ENCODE results near the gene PUSL1.
"Not testable (repeated sequence)": the region's sequence is repeated elsewhere in the genome, so short reads cannot be mapped to it uniquely, and the experiment has no call there.

PUSL1 gene

GRCh38 chr1:1314678-1315335 is 6.4 kb downstream of the PUSL1 start:
- peaks cover 62% of the 10 kb centered on the region for H3K36me3 ChIP-seq (ENCODE audit: insufficient read depth, low read length)

GRCh38 chr1:1315435-1315954 is 7.1 kb downstream of the PUSL1 start:
- Histone ChIP-seq H3K4me3 (ENCODE audit: low read depth in 1 of 2, low read length in 2 of 2) (no peak overlapping the region), H3K27ac (ENCODE audit: low read depth, low read length) (no peak overlapping the region), H3K9ac (ENCODE audit: low read length) (no peak overlapping the region), H3K36me3 (ENCODE audit: insufficient read depth, low read length) (peaks cover 63% of the 10 kb centered on the region), H3K4me1 (ENCODE audit: insufficient read depth, low read length) (peaks cover 20% of the 10 kb centered on the region), H3K27me3 (ENCODE audit: control insufficient read depth in 1 of 2, insufficient read depth in 2 of 2, low read length in 2 of 2) (no peaks in the 10 kb centered on the region), H3K9me3 (ENCODE audit: low read length) (no peaks in the 10 kb centered on the region)

More at GRCh38 chr1:1314678-1315335, 6.4 kb downstream of the PUSL1 start:
- H3K9me3 ChIP-seq (ENCODE audit: low read length) = no peaks in the 10 kb centered on the region
- no peak overlapping the region for H3K4me3 ChIP-seq (ENCODE audit: low read depth in 1 of 2, low read length in 2 of 2)
- H3K27me3 ChIP-seq (ENCODE audit: control insufficient read depth in 1 of 2, insufficient read depth in 2 of 2, low read length in 2 of 2) = no peaks in the 10 kb centered on the region
- H3K9ac ChIP-seq (ENCODE audit: low read length) = no peak overlapping the region
- H3K4me1 ChIP-seq (ENCODE audit: insufficient read depth, low read length) = peaks cover 21% of the 10 kb centered on the region
- no peak overlapping the region for H3K27ac ChIP-seq (ENCODE audit: low read depth, low read length)

- H3K27me3 ChIP-seq (ENCODE audit: control insufficient read depth in 1 of 2, insufficient read depth in 2 of 2, low read length in 2 of 2); H3K9ac ChIP-seq (ENCODE audit: low read length); H3K4me3 ChIP-seq (ENCODE audit: low read depth in 1 of 2, low read length in 2 of 2); H3K9me3 ChIP-seq (ENCODE audit: low read length); H3K27ac ChIP-seq (ENCODE audit: low read depth, low read length): not testable (repeated sequence)
- Histone ChIP-seq H3K36me3 (ENCODE audit: insufficient read depth, low read length) (peaks cover 60% of the 10 kb centered on the region), H3K4me1 (ENCODE audit: insufficient read depth, low read length) (peaks cover 20% of the 10 kb centered on the region)
These were observed 7.8 kb downstream of the PUSL1 start for GRCh38 chr1:1316199-1316598.

- H3K4me3 ChIP-seq (ENCODE audit: low read depth in 1 of 2, low read length in 2 of 2) = no peak overlapping the region
- no peaks in the 10 kb centered on the region for H3K27me3 ChIP-seq (ENCODE audit: control insufficient read depth in 1 of 2, insufficient read depth in 2 of 2, low read length in 2 of 2)
- peaks cover 26% of the 10 kb centered on the region for H3K4me1 ChIP-seq (ENCODE audit: insufficient read depth, low read length)
- no peaks in the 10 kb centered on the region for H3K9me3 ChIP-seq (ENCODE audit: low read length)
- peaks cover 53% of the 10 kb centered on the region for H3K36me3 ChIP-seq (ENCODE audit: insufficient read depth, low read length)
- H3K27ac ChIP-seq (ENCODE audit: low read depth, low read length) = peak overlapping the region; percentile 24
- no peak overlapping the region for H3K9ac ChIP-seq (ENCODE audit: low read length)
These were observed 9.0 kb downstream of the PUSL1 start for GRCh38 chr1:1317420-1317819.

- Histone ChIP-seq H3K9ac (ENCODE audit: low read length) (no peak overlapping the region), H3K36me3 (ENCODE audit: insufficient read depth, low read length) (peaks cover 45% of the 10 kb centered on the region), H3K27me3 (ENCODE audit: control insufficient read depth in 1 of 2, insufficient read depth in 2 of 2, low read length in 2 of 2) (no peaks in the 10 kb centered on the region), H3K4me1 (ENCODE audit: insufficient read depth, low read length) (peaks cover 27% of the 10 kb centered on the region), H3K9me3 (ENCODE audit: low read length) (no peaks in the 10 kb centered on the region), H3K27ac (ENCODE audit: low read depth, low read length) (peak overlapping the region; percentile 61), H3K4me3 (ENCODE audit: low read depth in 1 of 2, low read length in 2 of 2) (no peak overlapping the region)
These were observed 9.8 kb downstream of the PUSL1 start for GRCh38 chr1:1318131-1318652.

- H3K27me3 ChIP-seq (ENCODE audit: control insufficient read depth in 1 of 2, insufficient read depth in 2 of 2, low read length in 2 of 2) = no peaks in the 10 kb centered on the region
- H3K36me3 ChIP-seq (ENCODE audit: insufficient read depth, low read length) = peaks cover 41% of the 10 kb centered on the region
- H3K9ac ChIP-seq (ENCODE audit: low read length) = no peak overlapping the region
- H3K4me3 ChIP-seq (ENCODE audit: low read depth in 1 of 2, low read length in 2 of 2) = no peak overlapping the region
- H3K27ac ChIP-seq (ENCODE audit: low read depth, low read length) = peak overlapping the region; percentile 23
- H3K9me3 ChIP-seq (ENCODE audit: low read length) = no peaks in the 10 kb centered on the region
- peaks cover 31% of the 10 kb centered on the region for H3K4me1 ChIP-seq (ENCODE audit: insufficient read depth, low read length)
These were observed 10.6 kb downstream of the PUSL1 start for GRCh38 chr1:1318777-1319645.

- Histone ChIP-seq H3K27ac (ENCODE audit: low read depth, low read length) (no peak overlapping the region), H3K9me3 (ENCODE audit: low read length) (no peaks in the 10 kb centered on the region), H3K4me1 (ENCODE audit: insufficient read depth, low read length) (peaks cover 31% of the 10 kb centered on the region), H3K4me3 (ENCODE audit: low read depth in 1 of 2, low read length in 2 of 2) (no peak overlapping the region), H3K36me3 (ENCODE audit: insufficient read depth, low read length) (peaks cover 37% of the 10 kb centered on the region), H3K27me3 (ENCODE audit: control insufficient read depth in 1 of 2, insufficient read depth in 2 of 2, low read length in 2 of 2) (no peaks in the 10 kb centered on the region), H3K9ac (ENCODE audit: low read length) (no peak overlapping the region)
These were observed 11.2 kb downstream of the PUSL1 start for GRCh38 chr1:1319646-1319941.

GRCh38 chr1:1320666-1321448 is 12.5 kb downstream of the PUSL1 start:
- Histone ChIP-seq H3K9ac (ENCODE audit: low read length) (no peak overlapping the region), H3K9me3 (ENCODE audit: low read length) (no peaks in the 10 kb centered on the region), H3K4me1 (ENCODE audit: insufficient read depth, low read length) (peaks cover 39% of the 10 kb centered on the region), H3K4me3 (ENCODE audit: low read depth in 1 of 2, low read length in 2 of 2) (no peak overlapping the region), H3K27ac (ENCODE audit: low read depth, low read length) (no peak overlapping the region), H3K27me3 (ENCODE audit: control insufficient read depth in 1 of 2, insufficient read depth in 2 of 2, low read length in 2 of 2) (no peaks in the 10 kb centered on the region), H3K36me3 (ENCODE audit: insufficient read depth, low read length) (peaks cover 27% of the 10 kb centered on the region)

- Histone ChIP-seq H3K4me3 (ENCODE audit: low read depth in 1 of 2, low read length in 2 of 2) (no peak overlapping the region), H3K36me3 (ENCODE audit: insufficient read depth, low read length) (peaks cover 22% of the 10 kb centered on the region), H3K4me1 (ENCODE audit: insufficient read depth, low read length) (peaks cover 44% of the 10 kb centered on the region), H3K27me3 (ENCODE audit: control insufficient read depth in 1 of 2, insufficient read depth in 2 of 2, low read length in 2 of 2) (no peaks in the 10 kb centered on the region), H3K9me3 (ENCODE audit: low read length) (no peaks in the 10 kb centered on the region), H3K27ac (ENCODE audit: low read depth, low read length) (no peak overlapping the region), H3K9ac (ENCODE audit: low read length) (no peak overlapping the region)
These were observed 13.1 kb downstream of the PUSL1 start for GRCh38 chr1:1321477-1321876.

- no peak overlapping the region for H3K9ac ChIP-seq (ENCODE audit: low read length)
- no peak overlapping the region for H3K27ac ChIP-seq (ENCODE audit: low read depth, low read length)
- no peak overlapping the region for H3K4me3 ChIP-seq (ENCODE audit: low read depth in 1 of 2, low read length in 2 of 2)
- H3K9me3 ChIP-seq (ENCODE audit: low read length) = no peaks in the 10 kb centered on the region
- peaks cover 44% of the 10 kb centered on the region for H3K4me1 ChIP-seq (ENCODE audit: insufficient read depth, low read length)
- no peaks in the 10 kb centered on the region for H3K27me3 ChIP-seq (ENCODE audit: control insufficient read depth in 1 of 2, insufficient read depth in 2 of 2, low read length in 2 of 2)
- peaks cover 18% of the 10 kb centered on the region for H3K36me3 ChIP-seq (ENCODE audit: insufficient read depth, low read length)
These were observed 14.0 kb downstream of the PUSL1 start for GRCh38 chr1:1322418-1322817.

GRCh38 chr1:1322952-1323351 is 14.6 kb downstream of the PUSL1 start:
- Histone ChIP-seq H3K4me1 (ENCODE audit: insufficient read depth, low read length) (peaks cover 38% of the 10 kb centered on the region), H3K27me3 (ENCODE audit: control insufficient read depth in 1 of 2, insufficient read depth in 2 of 2, low read length in 2 of 2) (no peaks in the 10 kb centered on the region), H3K27ac (ENCODE audit: low read depth, low read length) (no peak overlapping the region), H3K4me3 (ENCODE audit: low read depth in 1 of 2, low read length in 2 of 2) (no peak overlapping the region), H3K36me3 (ENCODE audit: insufficient read depth, low read length) (peaks cover 16% of the 10 kb centered on the region), H3K9me3 (ENCODE audit: low read length) (no peaks in the 10 kb centered on the region), H3K9ac (ENCODE audit: low read length) (no peak overlapping the region)

Measured in muscle layer of colon (tissue), 2 donors.